GM18868 (cell line): Measurements from ENCODE around the gene PARPBP.
"Not testable (repeated sequence)": the region's sequence is repeated elsewhere in the genome, so short reads cannot be mapped to it uniquely, and the experiment has no call there.

Source experiments
- ATAC-seq: cut with Tn5 transposase; IDR thresholded peaks from one replicate; pipeline ENCODE4 v1.9.1; 2021; ENCODE audit warnings: mild to moderate bottlenecking, moderate library complexity; ENCODE audit not compliant: unreplicated experiment

Gene PARPBP

GRCh38 chr12:102119674-102120563 lies at the start of gene PARPBP, which contains the start of gene NUP37:
TSS of gene PARPBP (plus strand) at chr12:102120183. CDS start at chr12:102123889, 3,706 bp downstream.
TSS of gene NUP37 (minus strand) at chr12:102120114. CDS start at chr12:102118518, 1,596 bp downstream.
- ATAC-seq: peak; percentile 96

- ATAC-seq: not testable (repeated sequence)
Observed at GRCh38 chr12:102072092-102072491, 47.9 kb upstream of the PARPBP start.

- no peak for ATAC-seq
Observed at GRCh38 chr12:102080842-102081241, 39.1 kb upstream of the PARPBP start.

- ATAC-seq: not testable (repeated sequence)
Observed at GRCh38 chr12:102089228-102089835, 30.7 kb upstream of the PARPBP start.

- no peak for ATAC-seq
Observed at GRCh38 chr12:102093319-102093718, 26.7 kb upstream of the PARPBP start.

- peak; percentile 74 for ATAC-seq
Observed at GRCh38 chr12:102095677-102096263, 24.2 kb upstream of the PARPBP start.

- no peak for ATAC-seq
Observed at GRCh38 chr12:102096855-102097254, 23.1 kb upstream of the PARPBP start.

- ATAC-seq: no peak
Observed at GRCh38 chr12:102106905-102107304, 13.1 kb upstream of the PARPBP start.

GRCh38 chr12:102107970-102108369 lies 12.0 kb upstream of the PARPBP start:
- ATAC-seq: no peak

GRCh38 chr12:102110782-102111181 lies 9.2 kb upstream of the PARPBP start:
- ATAC-seq: no peak

GRCh38 chr12:102114212-102114611 lies 5.8 kb upstream of the PARPBP start:
- no peak for ATAC-seq

- no peak for ATAC-seq
Observed at GRCh38 chr12:102116392-102116791, 3.6 kb upstream of the PARPBP start.

- no peak for ATAC-seq
Observed at GRCh38 chr12:102118874-102119273, 1.1 kb upstream of the PARPBP start.

- no peak for ATAC-seq
Observed at GRCh38 chr12:102120564-102120873, 536 bp downstream of the PARPBP start.

- ATAC-seq: no peak
Observed at GRCh38 chr12:102120886-102121285, 903 bp downstream of the PARPBP start.

GRCh38 chr12:102121328-102121727 lies 1.3 kb downstream of the PARPBP start:
- not testable (repeated sequence) for ATAC-seq

- not testable (repeated sequence) for ATAC-seq
Observed at GRCh38 chr12:102130720-102131119, 10.7 kb downstream of the PARPBP start.

- not testable (repeated sequence) for ATAC-seq
Observed at GRCh38 chr12:102131442-102131841, 11.5 kb downstream of the PARPBP start.

GRCh38 chr12:102137619-102138018 lies 17.6 kb downstream of the PARPBP start:
- ATAC-seq: not testable (repeated sequence)

- ATAC-seq: not testable (repeated sequence)
Observed at GRCh38 chr12:102142866-102143373, 22.9 kb downstream of the PARPBP start.

- ATAC-seq: no peak
Observed at GRCh38 chr12:102144221-102144620, 24.2 kb downstream of the PARPBP start.
